ENCODE results near the gene SLC26A4. TPM values are rescaled to one million over a fixed set of nuclear protein-coding genes. Genes with fewer than 3 reads are reported as not detected.

Gene SLC26A4
- total RNA-seq, 4 donors from 2014 or later = 1.2 to 4.4 (median 1.7) TPM; not detected in 1

GRCh38 chr7:107666790-107667189 lies 6.2 kb downstream of the SLC26A4 start:
- Histone ChIP-seq H3K4me3 (no peak overlapping the region), H3K27me3 (no peaks in the 10 kb centered on the region), H3K9me3 (no peaks in the 10 kb centered on the region), H3K27ac (no peak overlapping the region), H3K4me1 (no peaks in the 10 kb centered on the region), H3K36me3 (no peaks in the 10 kb centered on the region)
- no peak for TF ChIP-seq CTCF (IDR thresholded peaks at IDR 0.05)
- TF ChIP-seq POLR2A (IDR thresholded peaks at IDR 0.05) = no peak
- intact Hi-C loops (cut with DNase I; ENCODE audit: low total_unique reads) = no loop called here
- no peak for DNase-seq

DNA sequence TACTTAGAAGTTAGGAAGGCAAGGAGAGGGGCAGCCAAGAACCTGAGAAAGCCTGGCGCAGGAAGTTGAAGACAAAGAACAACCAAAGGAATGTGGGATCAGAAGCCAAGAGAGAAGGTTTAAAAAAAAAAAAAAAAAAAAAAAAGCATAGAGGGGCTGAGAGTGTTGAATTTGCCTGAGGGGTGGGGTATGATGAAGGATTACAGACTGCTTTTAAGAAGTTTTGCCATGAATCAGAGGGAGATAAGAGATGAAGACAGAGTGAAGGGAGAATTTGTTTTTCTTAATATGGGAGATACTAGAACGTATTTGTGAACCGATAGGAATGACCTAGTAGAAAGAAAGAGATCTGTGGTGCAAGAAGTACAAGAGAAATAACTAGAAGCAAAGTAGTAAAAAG lies 6.7 kb downstream of the SLC26A4 start:
- no peak for TF ChIP-seq CTCF (IDR thresholded peaks at IDR 0.05)
- TF ChIP-seq POLR2A (IDR thresholded peaks at IDR 0.05) = no peak
- H3K36me3 ChIP-seq = no peaks in the 10 kb centered on the region
- no peak overlapping the region for H3K27ac ChIP-seq
- no peaks in the 10 kb centered on the region for H3K27me3 ChIP-seq
- H3K4me1 ChIP-seq = no peaks in the 10 kb centered on the region
- H3K9me3 ChIP-seq = no peaks in the 10 kb centered on the region
- DNase-seq = no peak
- no peak overlapping the region for H3K4me3 ChIP-seq
- intact Hi-C loops (cut with DNase I; ENCODE audit: low total_unique reads) = no loop called here

GRCh38 chr7:107668296-107668695 lies 7.7 kb downstream of the SLC26A4 start:
- TF ChIP-seq CTCF (IDR thresholded peaks at IDR 0.05) (no peak), POLR2A (IDR thresholded peaks at IDR 0.05) (no peak)
- Histone ChIP-seq H3K9me3 (no peaks in the 10 kb centered on the region), H3K4me3 (no peak overlapping the region), H3K27ac (no peak overlapping the region), H3K4me1 (no peaks in the 10 kb centered on the region), H3K27me3 (no peaks in the 10 kb centered on the region), H3K36me3 (no peaks in the 10 kb centered on the region)
- no peak for DNase-seq
- intact Hi-C loops (cut with DNase I; ENCODE audit: low total_unique reads) = no loop called here

DNA sequence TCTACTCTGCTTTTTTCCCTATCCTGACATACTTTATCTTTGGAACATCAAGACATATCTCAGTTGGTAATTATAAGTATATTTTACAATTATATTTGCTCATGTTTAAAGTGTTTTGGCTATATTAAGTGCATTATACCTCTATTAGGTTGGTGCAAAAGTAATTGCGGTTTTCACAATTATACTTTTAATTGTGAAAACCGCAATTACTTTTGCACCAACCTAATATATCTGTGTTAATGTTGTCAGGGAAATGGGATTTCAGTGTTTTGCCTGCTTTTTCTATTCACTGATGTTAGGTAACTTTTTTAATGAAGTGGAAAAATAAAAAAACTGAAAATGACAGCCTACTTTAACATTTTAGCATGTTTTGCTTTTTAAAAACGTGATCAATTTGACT lies 11.6 kb downstream of the SLC26A4 start:
- DNase-seq = no peak
- Histone ChIP-seq H3K9me3 (no peaks in the 10 kb centered on the region), H3K27ac (no peak overlapping the region), H3K4me1 (no peaks in the 10 kb centered on the region), H3K4me3 (no peak overlapping the region), H3K27me3 (no peaks in the 10 kb centered on the region), H3K36me3 (no peaks in the 10 kb centered on the region)
- TF ChIP-seq POLR2A (IDR thresholded peaks at IDR 0.05) = no peak
- no peak for TF ChIP-seq CTCF (IDR thresholded peaks at IDR 0.05)
- intact Hi-C loops (cut with DNase I; ENCODE audit: low total_unique reads) = no loop called here

DNA sequence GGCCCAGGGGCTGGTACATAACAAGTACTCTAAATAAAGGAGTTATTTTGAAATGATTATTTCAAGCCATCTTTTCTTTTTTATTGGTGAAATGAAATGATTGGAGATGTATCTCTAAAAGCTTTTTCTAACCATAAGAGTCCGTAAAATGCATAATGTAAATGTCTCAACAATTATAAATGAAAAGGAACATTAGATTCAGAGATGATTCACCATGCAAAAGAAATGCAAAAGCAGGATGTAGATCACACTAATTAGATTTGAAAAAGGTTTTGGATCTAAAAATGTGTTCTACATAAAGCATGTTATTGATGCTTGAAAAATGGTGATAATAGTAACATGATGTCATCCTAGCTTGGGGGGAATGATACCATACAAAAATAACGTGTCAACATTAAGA lies 15.6 kb downstream of the SLC26A4 start:
- H3K9me3 ChIP-seq = no peaks in the 10 kb centered on the region
- H3K27me3 ChIP-seq = no peaks in the 10 kb centered on the region
- no peaks in the 10 kb centered on the region for H3K36me3 ChIP-seq
- intact Hi-C loops (cut with DNase I; ENCODE audit: low total_unique reads) = no loop called here
- H3K27ac ChIP-seq = no peak overlapping the region
- no peaks in the 10 kb centered on the region for H3K4me1 ChIP-seq
- no peak for TF ChIP-seq POLR2A (IDR thresholded peaks at IDR 0.05)
- no peak for TF ChIP-seq CTCF (IDR thresholded peaks at IDR 0.05)
- no peak for DNase-seq
- H3K4me3 ChIP-seq = no peak overlapping the region
